Measurements from ENCODE around the gene HBG1.

The HBG1 gene

GRCh38 chr11:5240458-5240857, 9.2 kb downstream of the HBG1 start:
- H3K4me3 ChIP-seq (ENCODE audit: insufficient read depth, low read depth, low read length, poor library complexity, severe bottlenecking), result no peak overlapping the region
- no peaks in the 10 kb centered on the region for H3K9me3 ChIP-seq (ENCODE audit: control insufficient read depth, low read length)
- DNase-seq, result no peak
- no peaks in the 10 kb centered on the region for H3K36me3 ChIP-seq (ENCODE audit: control insufficient read depth, insufficient read depth, low read length)
- H3K27ac ChIP-seq (ENCODE audit: insufficient read depth, low read length, poor library complexity, severe bottlenecking), result no peak overlapping the region
- H3K4me1 ChIP-seq (ENCODE audit: control insufficient read depth, insufficient read depth, low read length, poor library complexity, severe bottlenecking), result no peaks in the 10 kb centered on the region
- no peaks in the 10 kb centered on the region for H3K27me3 ChIP-seq (replicated peaks; ENCODE audit: control insufficient read depth, insufficient read depth, low read length, poor library complexity, severe bottlenecking)

GRCh38 chr11:5240056-5240455, 9.6 kb downstream of the HBG1 start:
- no peaks in the 10 kb centered on the region for H3K36me3 ChIP-seq (ENCODE audit: control insufficient read depth, insufficient read depth, low read length)
- H3K27me3 ChIP-seq (replicated peaks; ENCODE audit: control insufficient read depth, insufficient read depth, low read length, poor library complexity, severe bottlenecking), result no peaks in the 10 kb centered on the region
- H3K9me3 ChIP-seq (ENCODE audit: control insufficient read depth, low read length), result no peaks in the 10 kb centered on the region
- DNase-seq, result no peak
- no peak overlapping the region for H3K27ac ChIP-seq (ENCODE audit: insufficient read depth, low read length, poor library complexity, severe bottlenecking)
- H3K4me3 ChIP-seq (ENCODE audit: insufficient read depth, low read depth, low read length, poor library complexity, severe bottlenecking), result no peak overlapping the region
- no peaks in the 10 kb centered on the region for H3K4me1 ChIP-seq (ENCODE audit: control insufficient read depth, insufficient read depth, low read length, poor library complexity, severe bottlenecking)

GRCh38 chr11:5239046-5239445, 10.6 kb downstream of the HBG1 start:
- H3K4me3 ChIP-seq (ENCODE audit: insufficient read depth, low read depth, low read length, poor library complexity, severe bottlenecking), result no peak overlapping the region
- DNase-seq, result no peak
- H3K4me1 ChIP-seq (ENCODE audit: control insufficient read depth, insufficient read depth, low read length, poor library complexity, severe bottlenecking), result no peaks in the 10 kb centered on the region
- no peaks in the 10 kb centered on the region for H3K36me3 ChIP-seq (ENCODE audit: control insufficient read depth, insufficient read depth, low read length)
- no peaks in the 10 kb centered on the region for H3K9me3 ChIP-seq (ENCODE audit: control insufficient read depth, low read length)
- H3K27me3 ChIP-seq (replicated peaks; ENCODE audit: control insufficient read depth, insufficient read depth, low read length, poor library complexity, severe bottlenecking), result no peaks in the 10 kb centered on the region
- no peak overlapping the region for H3K27ac ChIP-seq (ENCODE audit: insufficient read depth, low read length, poor library complexity, severe bottlenecking)

GRCh38 chr11:5238486-5238885, 11.2 kb downstream of the HBG1 start:
- H3K27me3 ChIP-seq (replicated peaks; ENCODE audit: control insufficient read depth, insufficient read depth, low read length, poor library complexity, severe bottlenecking), result no peaks in the 10 kb centered on the region
- no peaks in the 10 kb centered on the region for H3K36me3 ChIP-seq (ENCODE audit: control insufficient read depth, insufficient read depth, low read length)
- no peaks in the 10 kb centered on the region for H3K4me1 ChIP-seq (ENCODE audit: control insufficient read depth, insufficient read depth, low read length, poor library complexity, severe bottlenecking)
- no peak overlapping the region for H3K27ac ChIP-seq (ENCODE audit: insufficient read depth, low read length, poor library complexity, severe bottlenecking)
- H3K4me3 ChIP-seq (ENCODE audit: insufficient read depth, low read depth, low read length, poor library complexity, severe bottlenecking), result no peak overlapping the region
- H3K9me3 ChIP-seq (ENCODE audit: control insufficient read depth, low read length), result no peaks in the 10 kb centered on the region
- DNase-seq, result no peak

GRCh38 chr11:5237420-5237819, 12.2 kb downstream of the HBG1 start:
- Histone ChIP-seq H3K36me3 (ENCODE audit: control insufficient read depth, insufficient read depth, low read length) (no peaks in the 10 kb centered on the region), H3K9me3 (ENCODE audit: control insufficient read depth, low read length) (no peaks in the 10 kb centered on the region), H3K4me1 (ENCODE audit: control insufficient read depth, insufficient read depth, low read length, poor library complexity, severe bottlenecking) (no peaks in the 10 kb centered on the region), H3K27me3 (replicated peaks; ENCODE audit: control insufficient read depth, insufficient read depth, low read length, poor library complexity, severe bottlenecking) (no peaks in the 10 kb centered on the region), H3K4me3 (ENCODE audit: insufficient read depth, low read depth, low read length, poor library complexity, severe bottlenecking) (no peak overlapping the region), H3K27ac (ENCODE audit: insufficient read depth, low read length, poor library complexity, severe bottlenecking) (no peak overlapping the region)
- DNase-seq, result no peak

GRCh38 chr11:5235364-5236095, 14.1 kb downstream of the HBG1 start:
- Histone ChIP-seq H3K4me3 (ENCODE audit: insufficient read depth, low read depth, low read length, poor library complexity, severe bottlenecking) (no peak overlapping the region), H3K36me3 (ENCODE audit: control insufficient read depth, insufficient read depth, low read length) (no peaks in the 10 kb centered on the region), H3K27ac (ENCODE audit: insufficient read depth, low read length, poor library complexity, severe bottlenecking) (no peak overlapping the region), H3K4me1 (ENCODE audit: control insufficient read depth, insufficient read depth, low read length, poor library complexity, severe bottlenecking) (no peaks in the 10 kb centered on the region), H3K27me3 (replicated peaks; ENCODE audit: control insufficient read depth, insufficient read depth, low read length, poor library complexity, severe bottlenecking) (no peaks in the 10 kb centered on the region), H3K9me3 (ENCODE audit: control insufficient read depth, low read length) (no peaks in the 10 kb centered on the region)
- no peak for DNase-seq

GRCh38 chr11:5234381-5234834, 15.2 kb downstream of the HBG1 start, which contains the start of gene HBD:
HBD (minus strand) TSS chr11:5234483; CDS start chr11:5234433, 50 bp downstream.
- H3K36me3 ChIP-seq (ENCODE audit: control insufficient read depth, insufficient read depth, low read length), result no peaks in the 10 kb centered on the region
- H3K4me1 ChIP-seq (ENCODE audit: control insufficient read depth, insufficient read depth, low read length, poor library complexity, severe bottlenecking), result no peaks in the 10 kb centered on the region
- H3K27me3 ChIP-seq (replicated peaks; ENCODE audit: control insufficient read depth, insufficient read depth, low read length, poor library complexity, severe bottlenecking), result no peaks in the 10 kb centered on the region
- no peaks in the 10 kb centered on the region for H3K9me3 ChIP-seq (ENCODE audit: control insufficient read depth, low read length)
- H3K4me3 ChIP-seq (ENCODE audit: insufficient read depth, low read depth, low read length, poor library complexity, severe bottlenecking), result no peak within 1 kb of the TSS
- no peak within 1 kb of the TSS for H3K27ac ChIP-seq (ENCODE audit: insufficient read depth, low read length, poor library complexity, severe bottlenecking)
- no peak for DNase-seq

- H3K4me3 ChIP-seq (ENCODE audit: insufficient read depth, low read depth, low read length, poor library complexity, severe bottlenecking), result no peak overlapping the region
- H3K4me1 ChIP-seq (ENCODE audit: control insufficient read depth, insufficient read depth, low read length, poor library complexity, severe bottlenecking), result no peaks in the 10 kb centered on the region
- H3K27ac ChIP-seq (ENCODE audit: insufficient read depth, low read length, poor library complexity, severe bottlenecking), result no peak overlapping the region
- H3K36me3 ChIP-seq (ENCODE audit: control insufficient read depth, insufficient read depth, low read length), result no peaks in the 10 kb centered on the region
- H3K9me3 ChIP-seq (ENCODE audit: control insufficient read depth, low read length), result no peaks in the 10 kb centered on the region
- H3K27me3 ChIP-seq (replicated peaks; ENCODE audit: control insufficient read depth, insufficient read depth, low read length, poor library complexity, severe bottlenecking), result no peaks in the 10 kb centered on the region
- DNase-seq, result no peak
Measured at GRCh38 chr11:5233307-5233706, 16.4 kb downstream of the HBG1 start.

GRCh38 chr11:5232821-5233220, 16.8 kb downstream of the HBG1 start:
- H3K4me3 ChIP-seq (ENCODE audit: insufficient read depth, low read depth, low read length, poor library complexity, severe bottlenecking), result no peak overlapping the region
- H3K27me3 ChIP-seq (replicated peaks; ENCODE audit: control insufficient read depth, insufficient read depth, low read length, poor library complexity, severe bottlenecking), result no peaks in the 10 kb centered on the region
- DNase-seq, result no peak
- H3K27ac ChIP-seq (ENCODE audit: insufficient read depth, low read length, poor library complexity, severe bottlenecking), result no peak overlapping the region
- no peaks in the 10 kb centered on the region for H3K36me3 ChIP-seq (ENCODE audit: control insufficient read depth, insufficient read depth, low read length)
- H3K4me1 ChIP-seq (ENCODE audit: control insufficient read depth, insufficient read depth, low read length, poor library complexity, severe bottlenecking), result no peaks in the 10 kb centered on the region
- no peaks in the 10 kb centered on the region for H3K9me3 ChIP-seq (ENCODE audit: control insufficient read depth, low read length)

- H3K27me3 ChIP-seq (replicated peaks; ENCODE audit: control insufficient read depth, insufficient read depth, low read length, poor library complexity, severe bottlenecking), result no peaks in the 10 kb centered on the region
- H3K27ac ChIP-seq (ENCODE audit: insufficient read depth, low read length, poor library complexity, severe bottlenecking), result no peak overlapping the region
- no peaks in the 10 kb centered on the region for H3K9me3 ChIP-seq (ENCODE audit: control insufficient read depth, low read length)
- H3K4me1 ChIP-seq (ENCODE audit: control insufficient read depth, insufficient read depth, low read length, poor library complexity, severe bottlenecking), result no peaks in the 10 kb centered on the region
- no peaks in the 10 kb centered on the region for H3K36me3 ChIP-seq (ENCODE audit: control insufficient read depth, insufficient read depth, low read length)
- H3K4me3 ChIP-seq (ENCODE audit: insufficient read depth, low read depth, low read length, poor library complexity, severe bottlenecking), result no peak overlapping the region
- no peak for DNase-seq
Measured at GRCh38 chr11:5232176-5232575, 17.5 kb downstream of the HBG1 start.

Measured in effector memory CD4-positive, alpha-beta T cell (primary cell).